Hepatic stellate cell (primary cell): ENCODE data around the gene SLC15A3.
"Not testable (repeated sequence)": the region's sequence is repeated elsewhere in the genome, so short reads cannot be mapped to it uniquely, and the experiment has no call there.

Experiments
- DNase-seq: peaks from one replicate; pipeline ENCODE4 v3.0.0; 2011; ENCODE audit warnings: low spot score

Gene SLC15A3

DNA sequence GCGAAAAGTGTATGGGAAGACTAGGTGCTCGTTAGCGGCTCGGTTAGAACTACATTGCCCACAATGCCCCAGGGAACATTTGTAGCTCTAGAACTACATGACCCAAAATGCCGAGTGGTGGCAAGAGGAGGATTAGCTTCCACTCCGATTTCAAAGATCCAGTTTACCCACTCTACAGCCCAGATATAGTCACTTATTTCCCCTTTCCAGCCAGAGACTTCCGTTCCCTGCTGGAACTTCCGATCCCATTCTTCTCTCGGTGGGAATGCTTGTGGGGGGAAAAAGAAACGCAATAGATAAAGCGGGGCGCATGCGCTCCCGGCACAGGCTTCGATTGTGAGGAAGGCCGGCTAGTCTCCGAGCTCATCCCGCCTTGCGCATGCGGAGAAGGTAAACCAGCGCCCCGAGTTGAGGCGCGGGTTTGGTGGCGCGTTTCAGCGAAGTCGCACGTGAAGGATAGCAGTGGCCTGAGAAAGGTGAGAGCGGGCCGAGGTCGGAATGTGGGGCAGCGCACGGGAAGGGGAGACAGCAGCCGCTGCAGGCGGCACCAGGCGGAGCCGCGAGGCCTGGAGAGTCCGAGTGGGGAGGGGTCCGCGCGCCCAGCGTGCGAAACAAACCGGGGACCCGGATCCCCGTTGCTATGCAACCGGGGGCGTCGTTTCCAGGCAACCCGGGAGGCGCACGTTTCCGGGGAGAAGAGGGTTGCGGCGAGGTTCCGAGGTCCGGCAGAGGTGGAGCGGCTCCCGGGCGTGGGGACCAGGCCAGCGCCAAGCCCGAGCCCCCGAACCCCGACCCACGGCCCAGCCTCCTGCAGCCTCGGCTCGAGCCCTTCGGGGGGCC, 38.0 kb downstream of the SLC15A3 start, which contains the start of gene TMEM109:
TMEM109 (plus strand) TSS at position 366 of the 840 bp plus-strand sequence. CDS start 5,536 bp downstream, outside the sequence.
- peak; percentile 96 for DNase-seq

- DNase-seq = no peak
These were observed 39.0 kb downstream of the SLC15A3 start for GRCh38 chr11:60912851-60913528.

GRCh38 chr11:60912223-60912850, 39.6 kb downstream of the SLC15A3 start:
- DNase-seq = no peak

GRCh38 chr11:60910711-60911380, 41.1 kb downstream of the SLC15A3 start:
- no peak for DNase-seq

- DNase-seq = no peak
These were observed 41.7 kb downstream of the SLC15A3 start for GRCh38 chr11:60910281-60910687.

GRCh38 chr11:60909680-60910280, 42.2 kb downstream of the SLC15A3 start:
- DNase-seq = not testable (repeated sequence)

- no peak for DNase-seq
These were observed 43.2 kb downstream of the SLC15A3 start for GRCh38 chr11:60908803-60909202.

GRCh38 chr11:60906132-60906972, 45.6 kb downstream of the SLC15A3 start, which contains the start of gene PRPF19:
Gene PRPF19 (minus strand): TSS chr11:60906585. CDS start chr11:60906382, 203 bp downstream.
- peak; percentile 94 for DNase-seq

- DNase-seq = no peak
These were observed 46.3 kb downstream of the SLC15A3 start for GRCh38 chr11:60905551-60906113.

GRCh38 chr11:60905047-60905446, 46.9 kb downstream of the SLC15A3 start:
- DNase-seq = no peak

DNA sequence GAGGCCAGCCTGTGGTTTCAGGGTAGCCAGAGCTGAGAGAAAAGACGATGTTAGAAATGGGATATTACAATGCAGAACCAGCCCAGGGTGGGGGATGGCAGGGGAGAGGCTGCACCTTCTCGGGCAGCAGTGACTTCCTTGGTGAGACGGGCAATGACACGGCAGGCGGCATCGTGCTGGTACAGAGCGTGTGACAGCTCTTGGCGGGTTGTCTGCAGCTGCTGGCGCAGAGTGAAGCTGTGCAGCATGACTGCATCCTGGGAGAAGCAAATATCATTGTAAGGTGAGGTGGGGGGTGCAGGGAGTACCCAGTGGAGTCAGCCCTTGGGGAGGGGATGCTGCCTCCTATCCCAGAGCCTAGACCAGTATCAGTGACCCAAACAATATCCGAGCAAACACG, 49.4 kb downstream of the SLC15A3 start:
- DNase-seq = no peak

DNA sequence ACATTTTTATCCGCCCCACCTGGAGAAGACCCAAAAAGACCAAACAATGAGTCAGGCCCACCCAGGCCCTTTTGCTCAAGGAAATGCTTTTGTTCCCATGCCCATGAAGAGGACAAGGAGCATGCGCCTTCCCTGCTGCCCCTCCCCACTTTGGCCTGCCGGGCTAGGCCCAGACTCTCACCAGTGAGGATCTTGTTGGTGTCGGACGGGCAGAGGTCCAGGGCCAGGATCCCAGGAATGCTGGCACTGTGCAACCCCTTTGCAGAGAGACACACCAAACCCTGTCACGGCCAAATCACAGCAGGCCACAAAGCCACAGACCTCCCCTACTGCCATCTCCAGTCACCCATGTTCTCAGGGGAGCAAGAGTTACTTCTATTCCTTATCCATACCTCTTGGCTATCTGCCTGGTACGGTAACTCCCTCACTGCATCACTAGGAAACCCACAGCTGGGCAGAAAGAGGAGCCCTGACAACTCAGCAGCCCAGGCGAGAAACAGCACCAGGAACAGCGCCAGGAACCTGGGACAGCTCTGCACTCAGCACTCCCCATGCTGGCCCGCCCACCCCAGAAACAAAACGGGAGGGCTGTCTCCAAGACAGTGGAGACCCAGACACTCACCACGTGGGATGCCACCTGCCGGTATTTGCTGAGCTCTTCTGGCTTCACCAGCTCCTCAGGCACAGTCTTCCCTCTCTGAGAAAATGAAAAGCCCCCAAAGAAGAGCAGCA, 51.1 kb downstream of the SLC15A3 start:
- no peak for DNase-seq

GRCh38 chr11:60899977-60900376, 52.0 kb downstream of the SLC15A3 start:
- no peak for DNase-seq

DNA sequence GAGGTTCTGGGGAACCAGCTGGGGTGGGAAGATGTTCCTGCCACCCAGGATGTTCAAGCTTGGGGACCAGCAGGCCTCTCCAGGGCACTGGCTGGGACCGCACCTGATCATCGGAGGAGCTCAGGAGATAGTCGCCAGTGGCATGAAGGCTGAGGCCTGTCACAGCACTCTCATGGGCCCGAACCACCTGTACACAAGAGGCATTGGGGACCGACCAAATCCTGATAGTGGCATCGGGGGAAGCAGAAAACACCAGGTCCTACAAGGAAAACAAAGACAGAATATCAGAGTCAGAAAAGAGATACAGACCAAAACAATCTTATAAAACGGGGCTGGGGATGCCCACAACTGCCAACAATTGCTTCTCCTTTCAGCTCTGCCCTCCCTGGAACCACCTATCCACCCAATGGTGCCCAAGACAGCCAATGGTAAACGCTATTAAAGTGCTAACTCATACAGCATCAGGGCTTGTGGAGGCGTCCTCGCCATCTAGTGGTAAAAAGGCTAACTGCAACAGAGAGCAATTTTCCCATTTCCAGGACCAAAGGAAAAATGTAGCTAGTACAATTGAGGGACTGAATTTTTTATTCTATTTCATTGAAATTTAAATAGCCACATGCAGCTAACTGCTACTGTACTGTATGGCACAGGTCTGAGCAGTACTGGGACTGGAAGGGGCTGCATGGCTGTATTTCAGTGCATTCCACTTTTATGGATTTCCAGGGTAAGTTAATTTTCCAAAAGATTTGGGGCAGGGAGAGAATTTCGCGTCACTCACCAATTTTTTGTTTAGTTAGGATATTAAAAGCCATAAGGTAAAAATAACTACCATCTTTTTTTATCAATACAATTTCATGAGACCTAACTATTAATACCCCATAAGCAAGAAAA, 52.7 kb downstream of the SLC15A3 start:
- DNase-seq = peak; percentile 71

GRCh38 chr11:60897496-60897895, 54.5 kb downstream of the SLC15A3 start:
- DNase-seq = no peak

DNA sequence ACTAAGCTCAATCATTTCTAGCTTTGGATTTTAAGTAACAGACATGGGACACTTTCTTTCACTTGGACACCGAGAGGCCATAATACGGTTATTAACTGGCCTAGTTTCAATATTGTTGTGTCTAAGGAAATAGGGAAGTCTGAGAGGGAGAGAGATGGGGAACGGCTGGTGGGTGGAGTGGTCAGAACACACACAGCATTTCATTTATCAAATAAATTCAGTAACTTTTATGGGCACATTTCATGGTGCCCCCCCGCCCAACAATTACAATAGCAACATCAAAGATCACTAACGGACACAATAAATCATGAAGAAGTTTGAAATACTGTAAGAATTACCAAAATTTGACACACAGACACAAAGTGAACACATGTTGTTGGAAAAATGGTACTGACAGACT, 56.3 kb downstream of the SLC15A3 start:
- no peak for DNase-seq

DNA sequence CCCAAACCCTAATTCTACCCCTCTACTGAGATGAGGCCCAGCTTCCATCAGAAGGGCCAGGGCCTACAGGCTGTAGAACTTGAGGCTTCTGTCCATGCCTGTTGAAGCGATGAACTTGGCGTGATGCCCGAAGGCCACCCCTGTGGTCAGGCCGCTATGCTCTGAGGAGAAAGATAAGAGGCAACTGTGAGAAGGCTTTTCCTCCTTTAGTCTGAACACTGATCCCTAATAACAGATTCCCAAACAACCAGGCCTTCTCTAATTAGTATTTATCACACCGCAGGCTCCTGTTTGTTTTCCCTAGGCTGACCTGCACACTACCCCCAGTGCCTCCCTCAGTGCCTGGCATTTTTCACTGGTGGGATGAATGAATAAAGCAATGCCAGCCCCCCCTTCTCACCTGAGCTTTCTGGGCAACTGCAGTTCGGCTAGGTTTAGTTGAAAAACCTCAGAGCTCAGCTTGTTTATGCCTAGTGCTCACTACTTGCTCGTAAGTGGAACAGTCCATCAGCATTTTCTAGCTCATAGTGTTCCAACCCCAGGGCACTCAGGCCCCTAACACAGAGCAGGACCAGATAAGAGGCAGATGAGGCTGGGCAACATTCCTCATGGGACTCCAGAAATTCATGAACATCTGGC, 60.8 kb downstream of the SLC15A3 start:
- DNase-seq = no peak

GRCh38 chr11:60890696-60891095, 61.3 kb downstream of the SLC15A3 start:
- no peak for DNase-seq
